ENCODE data around the gene RBMS1.

RBMS1 gene

GRCh38 chr2:160326786-160327185 is 166.8 kb downstream of the RBMS1 start:
- no peak for DNase-seq

- no peak for DNase-seq
These were observed 168.2 kb downstream of the RBMS1 start for GRCh38 chr2:160325418-160325817.

- no peak for DNase-seq
These were observed 168.7 kb downstream of the RBMS1 start for GRCh38 chr2:160324917-160325316.

- peak in 1 of 2 experiments; percentile 62 for DNase-seq
These were observed 169.3 kb downstream of the RBMS1 start for GRCh38 chr2:160324161-160324800.

DNA sequence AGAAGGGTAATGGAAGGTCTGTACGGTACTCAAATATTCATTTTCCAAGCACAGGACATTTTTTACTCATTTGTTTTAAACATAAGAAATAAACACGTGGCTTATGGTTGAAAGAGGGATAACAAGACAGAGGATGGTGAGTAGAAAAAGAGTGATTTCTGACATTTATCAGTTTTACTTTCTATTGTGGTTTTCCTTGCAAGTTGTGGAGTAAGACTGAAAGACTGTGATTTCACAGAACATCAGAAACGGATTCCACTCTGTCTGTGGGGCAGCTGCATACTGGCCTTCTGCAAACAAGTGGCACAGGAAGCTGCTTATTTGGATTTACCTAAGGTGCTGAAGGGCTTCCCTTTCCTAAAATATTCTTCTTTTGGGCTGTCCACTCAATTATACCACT is 171.3 kb downstream of the RBMS1 start:
- no peak for DNase-seq

DNA sequence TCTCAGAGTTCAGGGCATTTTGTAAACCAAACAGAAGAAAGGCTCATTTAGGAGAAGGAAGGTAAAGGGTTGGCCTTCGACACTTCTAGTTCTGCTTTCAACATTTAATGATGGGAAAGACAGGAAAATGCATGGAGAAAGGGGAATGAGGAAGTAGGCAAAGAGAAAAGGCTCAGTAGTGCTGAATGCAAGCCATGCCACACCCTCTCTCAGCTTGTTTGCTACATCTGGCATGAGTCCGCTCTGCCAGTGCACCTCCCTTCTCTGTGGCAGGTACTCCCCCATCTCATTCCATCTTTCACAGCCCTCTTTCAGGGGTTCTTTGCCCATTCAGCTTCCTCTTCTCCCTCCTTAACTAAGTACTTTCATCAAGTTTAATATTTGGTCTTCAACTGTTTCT is 172.6 kb downstream of the RBMS1 start:
- no peak for DNase-seq

DNA sequence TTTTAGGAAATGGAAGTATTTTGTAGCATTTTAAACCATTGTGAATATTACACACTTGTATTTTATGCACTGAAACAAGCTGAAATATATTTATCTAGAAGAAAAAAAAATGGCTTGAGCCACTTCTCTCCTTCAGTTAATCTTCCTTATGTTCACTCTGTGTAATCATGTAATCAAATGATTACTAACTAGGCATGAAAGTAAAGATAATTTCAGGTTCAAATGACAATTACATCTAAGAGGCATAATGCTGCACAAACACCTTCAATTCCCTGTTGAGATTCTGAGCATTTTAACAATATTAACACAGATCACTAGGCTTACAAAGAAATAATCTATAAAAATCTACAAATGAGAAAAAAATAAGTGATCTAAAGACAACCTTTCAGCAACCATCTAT is 173.9 kb downstream of the RBMS1 start:
- no peak for DNase-seq

- no peak for DNase-seq
These were observed 175.4 kb downstream of the RBMS1 start for GRCh38 chr2:160318218-160318617.

GRCh38 chr2:160317181-160318099 is 176.2 kb downstream of the RBMS1 start:
- no peak for DNase-seq

GRCh38 chr2:160315337-160315736 is 178.3 kb downstream of the RBMS1 start:
- peak in 1 of 2 experiments; percentile 8 for DNase-seq

GRCh38 chr2:160310118-160310828 is 183.3 kb downstream of the RBMS1 start:
- peak; percentile 21 for DNase-seq

DNA sequence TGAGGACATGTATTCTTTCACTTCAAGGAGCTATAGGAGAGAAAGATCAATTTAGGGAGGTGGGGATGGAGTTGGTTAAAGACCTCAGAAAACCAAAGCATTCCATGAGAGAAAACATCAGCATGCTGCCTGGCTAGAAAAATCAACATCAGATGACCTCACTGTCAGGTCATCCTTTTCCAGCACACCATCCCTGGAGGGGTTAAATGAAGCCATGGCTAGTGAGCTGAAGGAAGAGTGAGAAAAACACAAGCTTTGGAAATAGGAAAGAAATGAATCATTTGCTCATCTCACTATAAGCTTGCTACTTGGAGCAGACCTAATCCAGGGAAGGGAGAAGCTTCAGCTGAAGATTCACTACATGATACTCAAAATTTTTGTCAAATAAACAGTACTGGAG is 184.0 kb downstream of the RBMS1 start:
- DNase-seq, result no peak

DNA sequence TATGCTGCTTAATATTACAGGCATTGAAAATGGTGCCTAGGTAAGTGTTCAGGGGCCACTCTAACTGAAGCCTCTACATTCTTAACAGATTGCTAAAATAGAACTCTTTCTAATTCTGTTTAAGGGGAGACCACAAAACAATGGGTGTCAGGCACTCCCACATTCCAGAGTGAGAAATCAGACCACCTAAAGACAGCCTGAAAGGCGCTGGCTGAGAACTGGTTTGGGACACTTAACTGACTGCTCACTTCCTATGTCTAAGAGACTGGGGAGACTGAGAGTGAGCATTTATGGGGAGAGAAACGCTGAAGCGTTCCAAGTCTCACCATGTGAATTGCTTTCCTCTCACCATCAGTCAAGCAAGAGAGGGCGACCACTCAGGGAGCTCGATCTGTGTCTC is 184.7 kb downstream of the RBMS1 start:
- DNase-seq, result no peak

GRCh38 chr2:160308476-160308875 is 185.1 kb downstream of the RBMS1 start:
- DNase-seq, result no peak

- DNase-seq, result no peak
These were observed 186.6 kb downstream of the RBMS1 start for GRCh38 chr2:160306985-160307384.

GRCh38 chr2:160305081-160305750 is 188.4 kb downstream of the RBMS1 start:
- no peak for DNase-seq

- no peak for DNase-seq
These were observed 190.1 kb downstream of the RBMS1 start for GRCh38 chr2:160303527-160303926.

DNA sequence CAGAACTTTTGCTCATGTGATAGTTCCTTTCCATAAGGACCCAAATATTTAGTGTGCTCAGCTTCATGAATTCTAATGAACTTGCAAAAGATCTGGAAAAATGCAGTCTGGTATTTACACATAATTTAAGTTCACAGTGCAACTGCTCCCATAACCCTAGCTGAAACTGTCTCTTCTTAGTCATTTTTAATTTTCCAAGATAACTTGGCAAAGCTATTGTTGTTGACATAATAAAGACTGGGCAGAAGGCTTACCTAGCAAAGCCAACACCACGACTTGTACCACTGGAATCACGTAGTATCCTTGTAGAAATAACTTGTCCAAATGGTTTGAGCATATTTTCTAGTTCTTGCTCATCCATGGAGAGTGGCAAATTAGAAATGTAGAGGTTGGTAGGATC is 190.5 kb downstream of the RBMS1 start:
- DNase-seq, result no peak

DNA sequence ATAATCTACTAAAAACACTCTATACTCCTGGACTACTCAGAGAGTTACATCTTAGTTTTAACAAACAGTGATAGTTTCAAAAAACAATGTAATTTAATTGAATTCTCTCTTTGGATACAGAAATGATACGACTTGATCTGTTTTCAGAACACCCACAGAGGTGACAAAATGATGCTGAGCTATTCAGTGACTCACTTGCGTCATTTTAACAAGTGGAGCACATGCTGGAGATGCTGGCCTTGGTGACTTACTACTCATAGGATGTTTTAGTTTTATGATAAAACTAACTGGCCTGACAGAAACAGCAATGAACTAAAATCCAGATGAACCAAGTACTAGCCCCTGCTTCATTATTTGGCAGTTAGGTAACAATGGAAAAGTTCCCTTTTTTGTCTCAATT is 192.2 kb downstream of the RBMS1 start:
- no peak for DNase-seq

- DNase-seq, result no peak
These were observed 193.4 kb downstream of the RBMS1 start for GRCh38 chr2:160300203-160300602.

DNA sequence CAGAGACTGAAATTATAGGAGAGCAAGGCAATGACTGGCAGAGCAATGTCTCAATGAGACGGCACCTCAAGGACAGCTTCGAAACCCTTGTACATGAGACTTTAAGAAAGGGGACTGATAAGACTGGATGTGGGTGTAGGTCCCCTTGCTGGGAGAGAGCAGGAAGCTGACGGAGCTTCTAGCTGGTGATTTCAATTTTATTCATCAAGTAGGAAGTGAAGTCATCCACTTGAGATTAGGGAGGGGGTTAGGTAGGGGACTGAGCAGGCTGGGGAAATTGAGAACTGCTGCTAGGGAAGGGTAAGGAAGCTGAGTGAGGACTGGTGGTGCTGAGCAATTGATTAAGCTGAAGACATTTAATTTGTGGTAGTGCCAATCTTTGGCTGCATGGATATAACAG is 194.1 kb downstream of the RBMS1 start:
- no peak for DNase-seq

- DNase-seq, result no peak
These were observed 194.6 kb downstream of the RBMS1 start for GRCh38 chr2:160298960-160299359.
